ENCODE results near the gene ZBTB43.
A peak's percentile ranks its signal among the peaks of the same experiment; 100 is the strongest.

DNA sequence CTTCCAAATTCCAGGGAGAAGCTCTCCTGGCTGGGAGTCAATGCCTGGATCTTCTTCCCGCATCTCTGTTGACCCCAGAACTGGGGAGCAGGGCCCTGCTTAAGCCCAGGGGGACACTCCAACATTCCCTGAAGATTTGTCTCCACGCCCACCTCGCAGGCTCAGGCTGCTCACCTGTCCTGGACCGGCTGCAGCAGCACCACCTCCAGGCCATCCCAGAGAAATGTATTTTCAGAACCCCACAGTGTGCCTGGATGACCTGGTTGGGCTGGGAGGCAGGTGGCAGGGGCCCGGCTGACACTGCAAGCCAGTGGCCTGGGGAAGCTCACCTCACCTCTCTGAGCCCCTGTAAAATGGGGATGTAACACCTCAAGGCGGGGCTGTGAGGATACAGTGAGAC lies 27.1 kb upstream of the ZBTB43 start:
- TF ChIP-seq POLR2AphosphoS5 (IDR thresholded peaks at IDR 0.05) (no peak), POLR2A (IDR thresholded peaks at IDR 0.05) (no peak)
- TF ChIP-seq, protein P1, sequence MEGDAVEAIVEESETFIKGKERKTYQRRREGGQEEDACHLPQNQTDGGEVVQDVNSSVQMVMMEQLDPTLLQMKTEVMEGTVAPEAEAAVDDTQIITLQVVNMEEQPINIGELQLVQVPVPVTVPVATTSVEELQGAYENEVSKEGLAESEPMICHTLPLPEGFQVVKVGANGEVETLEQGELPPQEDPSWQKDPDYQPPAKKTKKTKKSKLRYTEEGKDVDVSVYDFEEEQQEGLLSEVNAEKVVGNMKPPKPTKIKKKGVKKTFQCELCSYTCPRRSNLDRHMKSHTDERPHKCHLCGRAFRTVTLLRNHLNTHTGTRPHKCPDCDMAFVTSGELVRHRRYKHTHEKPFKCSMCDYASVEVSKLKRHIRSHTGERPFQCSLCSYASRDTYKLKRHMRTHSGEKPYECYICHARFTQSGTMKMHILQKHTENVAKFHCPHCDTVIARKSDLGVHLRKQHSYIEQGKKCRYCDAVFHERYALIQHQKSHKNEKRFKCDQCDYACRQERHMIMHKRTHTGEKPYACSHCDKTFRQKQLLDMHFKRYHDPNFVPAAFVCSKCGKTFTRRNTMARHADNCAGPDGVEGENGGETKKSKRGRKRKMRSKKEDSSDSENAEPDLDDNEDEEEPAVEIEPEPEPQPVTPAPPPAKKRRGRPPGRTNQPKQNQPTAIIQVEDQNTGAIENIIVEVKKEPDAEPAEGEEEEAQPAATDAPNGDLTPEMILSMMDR (IDR thresholded peaks at IDR 0.05 in 8 of 11, conservative IDR thresholded peaks at IDR 0.05 in 3 of 11): peak in 1 of 11 experiments; percentile 6

Data from spleen (tissue), 7 donors.